Stomach (tissue), 9 donors: ENCODE results near the gene SLC4A4. TPM values are rescaled to one million over a fixed set of nuclear protein-coding genes. Genes with fewer than 3 reads are reported as not detected.
"Not testable (repeated sequence)": the region's sequence is repeated elsewhere in the genome, so short reads cannot be mapped to it uniquely, and the experiment has no call there.

ENCODE experiments used
- DNase-seq, 2 donors: peaks; one replicate each; pipeline versions ENCODE4 v3.0.0 to v3.0.0-alpha.2; 2013 to 2019
- H3K27ac ChIP-seq, 5 donors: fragments of 200-600 bp in 4 of 5; sonication (generic) in 4 of 5; one replicate each; pipeline ENCODE4 v1.5.1; 2013 to 2019; ENCODE audit warnings: mild to moderate bottlenecking in 1 of 5, moderate library complexity in 1 of 5
- H3K27me3 ChIP-seq, 3 donors: fragments of 200-600 bp; sonication (generic); one replicate each; pipeline ENCODE4 v1.5.1; 2017 to 2019; ENCODE audit warnings: mixed run types in 1 of 3
- H3K36me3 ChIP-seq, 4 donors: fragments of 200-600 bp; sonication (generic); 1 replicate in 3 of 4; 2 replicates in 1 of 4; pipeline ENCODE4 v1.5.1; 2016 to 2019
- H3K4me1 ChIP-seq, 4 donors: fragments of 200-600 bp; sonication (generic); one replicate each; pipeline ENCODE4 v1.5.1; 2016 to 2019
- H3K4me3 ChIP-seq, 4 donors: fragments of 200-600 bp; sonication (generic) in 3 of 4; one replicate each; pipeline ENCODE4 v1.5.1; 2016 to 2019; ENCODE audit warnings: mild to moderate bottlenecking in 1 of 4
- H3K9me3 ChIP-seq, 4 donors: fragments of 200-600 bp; sonication (generic); one replicate each; pipeline ENCODE4 v1.5.1; 2016 to 2019
- CTCF ChIP-seq, 7 experiments: fragments of 450-650 bp in 4 of 7; fragments of 200-600 bp in 3 of 7; sonication (generic) in 3 of 7; IDR thresholded peaks; one replicate each; pipeline ENCODE4 v1.5.1; 2016 to 2019; ENCODE audit warnings: antibody characterized with exemption in 7 of 7, control low read depth in 2 of 7, mild to moderate bottlenecking in 1 of 7
- EP300 ChIP-seq: sonication (generic); formaldehyde crosslinking; IDR thresholded peaks from one replicate; pipeline ENCODE4 v1.6.1; 2017; ENCODE audit warnings: antibody characterized with exemption
- POLR2A ChIP-seq, 4 donors: fragments of 450-650 bp; IDR thresholded peaks; one replicate each; pipeline ENCODE4 v1.6.1; 2016; ENCODE audit warnings: antibody characterized with exemption in 4 of 4, control low read depth in 2 of 4, mild to moderate bottlenecking in 1 of 4, moderate library complexity in 1 of 4
- POLR2AphosphoS5 ChIP-seq, 3 donors: sonication (generic); formaldehyde crosslinking; IDR thresholded peaks; one replicate each; pipeline ENCODE4 v1.6.1; 2016; ENCODE audit warnings: antibody characterized with exemption in 3 of 3
- whole genome bisulfite sequencing, 5 donors: extraction: QIAGEN DNeasy Blood & Tissue Kit in 3 of 5; methylation state at CpG; one replicate each; pipeline versions ENCODE4 v1.1.5 to v1.1.7; 2013 to 2018; 5-methylcytosine and 5-hydroxymethylcytosine counted together
- intact Hi-C: fragments of 100-400 bp; cut with DNase I; formaldehyde crosslinking; loops from one replicate; pipeline ENCODE4 v1.15.1; 2023; ENCODE audit warnings: low total_unique reads
- polyA plus RNA-seq, 3 donors: library from polyadenylated mRNA; stranded (reverse); fragments of 200-250 nt; gene quantifications; one replicate each; pipeline ENCODE4 v1.2.3, GENCODE V29; 2013
- total RNA-seq, 5 donors: library from RNA; depleted of rRNA; stranded (reverse); fragments of >200 nt; gene quantifications; one replicate each; pipeline versions ENCODE4 v1.1.0 to v1.2.3, GENCODE V29; 2014 to 2016
- donor health status: healthy with polysubstance abuse.
- donor health status: Bipolar disorder and iron deficiency.
- donor health status: healthy.

Gene SLC4A4
- total and polyA plus RNA-seq, 8 donors = 1.8 to 95.3 (median 12.8) TPM

DNA sequence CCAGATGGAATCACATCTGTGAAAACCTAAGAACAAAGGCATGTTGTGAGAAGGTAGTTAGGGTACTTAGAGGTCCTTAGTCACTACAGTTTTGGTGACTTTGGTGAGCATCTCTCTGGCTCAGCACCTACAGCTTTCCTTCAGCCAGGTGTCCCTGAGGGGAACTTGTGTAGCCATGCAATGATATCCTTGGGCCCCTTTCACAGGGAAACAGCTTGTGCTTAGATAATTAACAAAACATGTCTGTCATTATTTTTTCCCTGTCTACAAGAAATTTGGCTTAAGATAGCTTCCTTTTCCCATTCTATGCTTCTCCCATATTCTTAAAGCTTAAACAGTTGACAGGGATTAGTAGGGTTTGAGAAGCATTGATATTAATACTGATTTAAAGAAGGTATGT, 63.8 kb downstream of the SLC4A4 start:
- no peaks in the 10 kb centered on the region for H3K27me3 ChIP-seq
- H3K27ac ChIP-seq = no peak overlapping the region
- no peak overlapping the region for H3K4me3 ChIP-seq
- intact Hi-C loops = no loop called here
- DNase-seq = no peak
- H3K4me1 ChIP-seq = peaks cover 0 to 10% (median 0%) of the 10 kb centered on the region in 4 donors
- no peaks in the 10 kb centered on the region for H3K36me3 ChIP-seq
- no peaks in the 10 kb centered on the region for H3K9me3 ChIP-seq
- TF ChIP-seq POLR2AphosphoS5 (IDR thresholded peaks at IDR 0.05) = no peak

DNA sequence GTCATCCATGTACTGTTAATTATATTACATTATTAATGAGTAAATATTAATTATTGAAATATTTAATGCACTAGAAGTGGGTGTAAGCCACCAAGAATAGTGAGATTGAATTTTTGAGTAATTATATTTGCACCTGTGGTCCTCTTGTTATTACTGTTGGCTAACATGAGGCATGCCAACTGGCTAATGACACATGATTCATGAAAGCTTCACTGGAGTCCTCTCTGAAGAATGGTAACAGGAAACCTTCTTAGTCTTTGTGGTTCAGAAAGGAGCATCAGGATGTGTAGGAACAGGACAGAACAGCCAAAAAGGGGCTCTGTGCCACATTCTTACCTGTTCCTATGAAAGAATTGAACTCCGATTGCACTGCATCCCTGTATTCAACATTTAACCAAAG, 65.2 kb downstream of the SLC4A4 start:
- intact Hi-C loops = no loop called here
- no peaks in the 10 kb centered on the region for H3K36me3 ChIP-seq
- no peak for TF ChIP-seq POLR2AphosphoS5 (IDR thresholded peaks at IDR 0.05)
- no peak for TF ChIP-seq POLR2A (IDR thresholded peaks at IDR 0.05)
- no peak for TF ChIP-seq CTCF (IDR thresholded peaks at IDR 0.05)
- TF ChIP-seq EP300 = no peak
- no peaks in the 10 kb centered on the region for H3K27me3 ChIP-seq
- no peak overlapping the region for H3K4me3 ChIP-seq
- H3K27ac ChIP-seq = no peak overlapping the region
- H3K9me3 ChIP-seq = peaks cover 0 to 7% (median 2%) of the 10 kb centered on the region in 4 donors
- no peak for DNase-seq
- WGBS, 5 donors = 93 to 100% (median 100%) methylated on average over 1 of the region's 1 CpG
- H3K4me1 ChIP-seq = peaks cover 0 to 10% (median 0%) of the 10 kb centered on the region in 4 donors

DNA sequence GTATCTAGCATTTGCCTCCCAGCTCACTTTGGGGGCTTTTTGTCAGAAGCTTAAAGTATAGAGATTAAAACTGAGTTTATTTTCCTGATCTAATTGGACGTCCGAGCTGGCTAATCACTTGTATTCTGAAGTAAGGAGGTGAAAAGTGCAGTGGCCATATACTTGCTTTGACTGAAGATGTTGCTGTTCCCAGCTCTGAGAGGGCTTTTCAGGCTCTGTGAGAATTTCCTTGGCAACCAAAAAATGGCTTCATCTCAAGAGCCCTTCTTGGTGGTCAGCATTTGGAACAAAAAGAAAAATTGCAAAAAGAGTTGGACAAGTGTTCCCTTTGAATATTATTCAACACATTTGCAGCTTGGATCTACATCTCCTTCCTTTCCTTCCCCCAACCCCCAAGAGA, 67.0 kb downstream of the SLC4A4 start:
- no peaks in the 10 kb centered on the region for H3K36me3 ChIP-seq
- TF ChIP-seq CTCF (IDR thresholded peaks at IDR 0.05) = no peak
- TF ChIP-seq POLR2A (IDR thresholded peaks at IDR 0.05) = no peak
- TF ChIP-seq POLR2AphosphoS5 (IDR thresholded peaks at IDR 0.05) = no peak
- no peak for TF ChIP-seq EP300
- H3K4me1 ChIP-seq = peaks cover 0 to 10% (median 0%) of the 10 kb centered on the region in 4 donors
- intact Hi-C loops = no loop called here
- DNase-seq = no peak
- H3K27me3 ChIP-seq = no peaks in the 10 kb centered on the region
- H3K9me3 ChIP-seq = peaks cover 0 to 14% (median 5%) of the 10 kb centered on the region in 4 donors
- 74 to 91% (median 77%) methylated on average over 2 of the region's 2 CpGs for WGBS, 5 donors
- H3K27ac ChIP-seq = peak overlapping the region in 1 of 5 donors; percentile 4
- no peak overlapping the region for H3K4me3 ChIP-seq

DNA sequence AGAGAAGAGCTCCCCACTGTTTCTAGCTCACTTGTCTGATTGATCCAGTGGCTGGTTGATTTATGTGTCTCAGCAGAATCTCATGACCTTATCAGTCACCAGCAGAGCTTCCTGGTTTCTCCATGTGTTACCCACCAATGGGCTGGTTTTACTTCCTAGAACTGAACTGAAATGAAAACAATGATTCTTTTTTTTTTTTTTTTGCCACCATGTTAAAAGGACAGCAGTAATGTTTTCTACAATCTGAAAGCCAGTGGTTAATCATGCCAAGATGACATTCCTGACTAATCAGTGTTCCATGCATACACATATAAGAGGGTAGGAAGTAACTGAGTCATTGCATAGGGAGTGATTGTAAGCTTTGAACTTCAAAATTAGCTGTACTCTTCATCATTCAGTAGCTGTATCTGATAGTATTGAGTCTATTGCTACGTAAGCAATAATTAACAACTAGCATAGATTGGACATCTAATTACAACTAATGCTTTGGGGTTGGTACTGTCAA, 67.7 kb downstream of the SLC4A4 start:
- WGBS, 5 donors = 63 to 86% (median 75%) methylated on average over 1 of the region's 1 CpG
- Histone ChIP-seq H3K36me3 (no peaks in the 10 kb centered on the region), H3K27me3 (no peaks in the 10 kb centered on the region), H3K4me3 (no peak overlapping the region), H3K4me1 (peaks cover 0 to 10% (median 0%) of the 10 kb centered on the region in 4 donors), H3K27ac (peak overlapping the region in 1 of 5 donors; percentile 4), H3K9me3 (peaks cover 0 to 14% (median 5%) of the 10 kb centered on the region in 4 donors)
- TF ChIP-seq CTCF (IDR thresholded peaks at IDR 0.05) (no peak), EP300 (no peak), POLR2A (IDR thresholded peaks at IDR 0.05) (no peak), POLR2AphosphoS5 (IDR thresholded peaks at IDR 0.05) (peak in 2 of 3 donors; percentile 15 to 42)
- intact Hi-C loops = no loop called here
- DNase-seq = no peak

- intact Hi-C loops, DNase-seq: not testable (repeated sequence)
These were observed 70.1 kb downstream of the SLC4A4 start for GRCh38 chr4:71408961-71409360.

More at GRCh38 chr4:71408961-71409360, 70.1 kb downstream of the SLC4A4 start:
- H3K4me3 ChIP-seq, H3K27ac ChIP-seq, H3K27me3 ChIP-seq, H3K36me3 ChIP-seq: not testable (repeated sequence)
- peaks cover 0 to 14% (median 5%) of the 10 kb centered on the region in 4 donors for H3K9me3 ChIP-seq
- H3K4me1 ChIP-seq = peaks cover 0 to 10% (median 0%) of the 10 kb centered on the region in 4 donors
